KOPT-K1 (cell line): ENCODE measurements around the gene MRTFB.

Experiments used
- H3K27ac ChIP-seq: fragments of 200-600 bp; sonication (generic); 2 replicates; pipeline ENCODE4 v1.5.1; 2016; ENCODE audit warnings: antibody characterized with exemption, mild to moderate bottlenecking, low read depth, low read length; ENCODE audit not compliant: poor library complexity, severe bottlenecking
- H3K36me3 ChIP-seq: fragments of 200-600 bp; sonication (generic); 2 replicates; pipeline ENCODE4 v1.5.1; 2017; ENCODE audit warnings: antibody characterized with exemption, mild to moderate bottlenecking, low read length, moderate library complexity; ENCODE audit not compliant: insufficient read depth
- H3K9me3 ChIP-seq: fragments of 200-600 bp; sonication (generic); 2 replicates; pipeline ENCODE4 v1.5.1; 2017; ENCODE audit warnings: antibody characterized with exemption, low read length, mild to moderate bottlenecking; ENCODE audit not compliant: insufficient read depth, poor library complexity, severe bottlenecking

The MRTFB gene

GRCh38 chr16:14300705-14301168, 229.6 kb downstream of the MRTFB start:
- no peaks in the 10 kb centered on the region for H3K36me3 ChIP-seq
- no peak overlapping the region for H3K27ac ChIP-seq
- H3K9me3 ChIP-seq: no peaks in the 10 kb centered on the region

- Histone ChIP-seq H3K9me3 (no peaks in the 10 kb centered on the region), H3K27ac (peak overlapping the region; percentile 37), H3K36me3 (no peaks in the 10 kb centered on the region)
Measured at GRCh38 chr16:14301169-14302030, 230.3 kb downstream of the MRTFB start.

- peak overlapping the region; percentile 83 for H3K27ac ChIP-seq
- H3K36me3 ChIP-seq: no peaks in the 10 kb centered on the region
- no peaks in the 10 kb centered on the region for H3K9me3 ChIP-seq
Measured at GRCh38 chr16:14302031-14302398, 230.9 kb downstream of the MRTFB start.

DNA sequence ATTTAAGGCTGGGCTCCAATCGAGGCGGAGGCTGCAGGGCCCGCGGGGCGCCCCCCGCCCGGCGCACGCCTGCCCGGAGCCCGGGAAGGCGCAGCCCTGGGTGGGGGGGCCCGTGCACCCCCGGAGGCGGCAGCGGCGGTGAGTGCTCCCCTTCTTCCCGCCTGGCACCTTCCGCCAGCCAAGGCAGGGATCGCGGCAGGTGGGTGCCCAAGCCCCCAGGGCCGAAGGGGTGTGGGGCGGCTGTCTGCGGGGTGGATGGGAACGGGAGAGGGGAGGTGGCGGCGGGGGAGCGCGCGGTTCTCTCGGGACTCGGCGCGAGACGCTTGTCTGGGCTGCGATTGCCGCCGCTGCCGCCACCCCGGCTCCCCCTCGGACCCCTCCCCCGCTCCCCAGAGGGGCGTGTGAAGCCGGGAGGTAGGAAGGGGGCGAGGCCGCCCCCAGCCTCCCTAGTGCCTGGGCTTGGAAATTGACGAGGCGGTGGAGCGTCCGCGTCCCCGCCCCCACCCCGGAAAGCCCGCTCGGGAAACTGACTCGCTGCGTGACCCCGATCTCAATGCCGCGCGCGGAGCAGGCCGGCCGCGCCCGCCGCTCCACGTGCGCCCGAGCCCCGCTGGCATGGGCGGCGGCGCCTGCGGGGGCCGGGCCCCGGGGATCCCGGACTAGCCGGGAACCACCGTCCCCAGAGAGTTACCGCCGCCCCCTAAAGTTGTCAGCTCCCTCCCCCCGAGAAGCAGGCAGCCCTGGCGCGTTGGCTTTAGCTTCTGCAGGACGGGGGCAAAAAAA, 231.5 kb downstream of the MRTFB start:
- peak overlapping the region; percentile 83 for H3K27ac ChIP-seq
- H3K36me3 ChIP-seq: no peaks in the 10 kb centered on the region
- no peaks in the 10 kb centered on the region for H3K9me3 ChIP-seq

DNA sequence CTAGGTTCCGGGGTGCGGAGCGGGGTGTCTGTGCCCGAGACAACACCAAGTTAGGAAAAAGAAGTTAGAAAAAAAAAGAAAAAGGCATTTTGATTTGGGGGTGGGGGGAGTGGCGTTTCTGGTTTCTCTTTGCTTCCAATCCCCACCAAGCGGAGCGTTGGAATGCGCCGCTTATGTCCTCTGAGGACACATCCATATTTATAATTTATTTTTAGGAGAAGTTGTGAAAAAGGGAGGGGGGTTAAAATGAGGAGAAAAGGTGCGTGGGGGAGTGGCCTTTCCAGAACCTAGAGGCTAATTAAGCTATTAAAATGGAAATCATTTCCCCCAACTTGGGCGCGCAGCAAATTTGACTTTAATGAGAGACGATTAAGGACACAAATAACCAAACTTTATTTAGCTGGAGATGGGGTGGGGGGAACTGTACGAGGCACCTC, 232.1 kb downstream of the MRTFB start:
- Histone ChIP-seq H3K27ac (peak overlapping the region; percentile 83), H3K9me3 (no peaks in the 10 kb centered on the region), H3K36me3 (no peaks in the 10 kb centered on the region)

DNA sequence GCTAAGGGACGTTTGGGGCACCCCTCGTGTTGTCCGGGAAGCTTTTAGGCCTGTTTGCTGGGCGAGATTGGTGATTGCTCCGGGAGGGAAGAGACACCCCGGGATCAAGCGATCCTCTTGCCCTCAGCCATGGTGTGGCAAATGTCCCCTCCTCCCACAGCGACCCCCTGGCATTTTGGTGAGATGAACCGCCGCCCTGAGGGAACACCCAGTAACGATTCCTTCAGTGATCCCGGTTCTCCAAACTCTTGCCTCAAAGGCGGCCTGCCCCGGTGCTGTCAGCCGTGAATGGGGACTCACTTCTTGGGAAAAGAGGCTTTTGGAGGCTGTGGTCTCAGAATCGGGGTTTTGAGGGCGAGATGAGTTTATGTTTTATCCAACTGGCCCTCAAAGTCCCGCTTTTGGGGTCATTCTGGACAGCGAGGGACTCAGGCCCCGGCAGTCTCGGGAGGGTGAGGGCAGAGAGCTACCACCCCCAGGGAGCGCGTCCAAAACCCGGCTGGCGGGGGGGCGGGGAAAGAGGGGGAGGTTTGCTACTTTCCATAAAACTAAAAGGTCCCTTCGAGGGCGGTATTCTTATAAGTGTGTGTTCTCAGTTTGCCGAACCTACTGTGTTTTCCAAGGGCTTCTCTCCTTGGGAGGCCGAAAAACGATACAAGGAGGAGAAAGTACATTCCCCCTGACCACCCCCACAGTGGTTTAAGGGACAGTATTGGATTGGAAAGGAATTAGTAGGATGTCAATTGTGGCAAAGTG, 232.7 kb downstream of the MRTFB start:
- Histone ChIP-seq H3K36me3 (no peaks in the 10 kb centered on the region), H3K27ac (no peak overlapping the region), H3K9me3 (no peaks in the 10 kb centered on the region)

DNA sequence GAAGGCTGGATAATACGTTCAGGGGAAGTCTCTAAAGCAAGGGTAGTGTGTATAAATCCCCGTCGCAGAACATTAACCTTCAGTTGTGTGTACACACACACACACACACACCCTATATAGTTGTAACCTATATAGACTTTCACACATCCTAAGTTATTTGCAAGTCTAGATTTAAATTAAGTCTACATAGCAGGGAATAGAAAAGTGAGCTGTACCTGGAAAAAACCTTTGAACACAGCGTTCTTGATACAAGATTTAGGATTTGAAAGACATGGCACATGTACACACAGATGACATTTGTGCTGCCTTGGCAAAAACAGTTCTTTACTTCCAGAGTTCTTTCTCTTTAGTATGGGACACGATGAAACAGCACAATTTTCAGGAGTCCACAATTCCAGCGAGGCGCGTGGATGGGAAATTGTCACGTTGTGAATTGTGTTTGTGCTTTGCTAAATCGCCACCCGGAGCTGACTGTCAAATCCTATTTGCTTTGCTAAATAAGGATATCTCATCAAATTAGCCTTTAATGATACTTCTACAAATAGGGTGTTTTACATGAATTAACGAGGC, 233.9 kb downstream of the MRTFB start:
- peak overlapping the region; percentile 3 for H3K27ac ChIP-seq
- no peaks in the 10 kb centered on the region for H3K36me3 ChIP-seq

DNA sequence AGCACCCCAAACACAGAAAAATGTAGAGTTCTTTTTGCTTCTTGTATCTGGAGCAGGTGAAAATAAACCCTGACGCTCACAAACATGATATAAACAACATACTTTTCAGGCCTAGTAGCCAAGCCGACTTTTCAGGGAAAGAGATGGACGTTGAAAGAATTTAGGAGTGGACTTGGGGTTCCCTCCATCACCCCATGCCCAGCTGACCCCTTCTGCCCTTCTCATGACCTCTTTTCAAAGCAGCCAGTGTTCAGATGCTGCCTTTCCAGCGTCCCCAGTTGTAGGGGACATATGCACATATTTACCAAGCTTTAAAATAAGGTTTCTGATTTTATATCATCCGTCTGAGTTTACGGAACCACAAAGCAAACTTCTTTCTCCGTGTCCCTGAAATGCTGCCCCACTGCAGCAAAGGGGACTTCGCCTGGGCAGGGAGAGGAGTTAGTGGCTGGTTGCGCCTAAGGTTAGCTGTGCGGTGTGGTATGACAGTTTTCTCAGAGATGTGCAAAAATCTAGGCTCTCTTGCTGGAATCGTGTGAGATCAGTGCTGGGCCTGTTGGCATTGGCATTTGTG, 235.5 kb downstream of the MRTFB start:
- no peaks in the 10 kb centered on the region for H3K9me3 ChIP-seq
- H3K36me3 ChIP-seq: no peaks in the 10 kb centered on the region
- peak overlapping the region; percentile 92 for H3K27ac ChIP-seq

More for the DNA sequence above, 233.9 kb downstream of the MRTFB start:
- H3K9me3 ChIP-seq: no peaks in the 10 kb centered on the region

- Histone ChIP-seq H3K36me3 (no peaks in the 10 kb centered on the region), H3K9me3 (no peaks in the 10 kb centered on the region), H3K27ac (peak overlapping the region; percentile 92)
Measured at GRCh38 chr16:14307059-14307526, 236.0 kb downstream of the MRTFB start.

DNA sequence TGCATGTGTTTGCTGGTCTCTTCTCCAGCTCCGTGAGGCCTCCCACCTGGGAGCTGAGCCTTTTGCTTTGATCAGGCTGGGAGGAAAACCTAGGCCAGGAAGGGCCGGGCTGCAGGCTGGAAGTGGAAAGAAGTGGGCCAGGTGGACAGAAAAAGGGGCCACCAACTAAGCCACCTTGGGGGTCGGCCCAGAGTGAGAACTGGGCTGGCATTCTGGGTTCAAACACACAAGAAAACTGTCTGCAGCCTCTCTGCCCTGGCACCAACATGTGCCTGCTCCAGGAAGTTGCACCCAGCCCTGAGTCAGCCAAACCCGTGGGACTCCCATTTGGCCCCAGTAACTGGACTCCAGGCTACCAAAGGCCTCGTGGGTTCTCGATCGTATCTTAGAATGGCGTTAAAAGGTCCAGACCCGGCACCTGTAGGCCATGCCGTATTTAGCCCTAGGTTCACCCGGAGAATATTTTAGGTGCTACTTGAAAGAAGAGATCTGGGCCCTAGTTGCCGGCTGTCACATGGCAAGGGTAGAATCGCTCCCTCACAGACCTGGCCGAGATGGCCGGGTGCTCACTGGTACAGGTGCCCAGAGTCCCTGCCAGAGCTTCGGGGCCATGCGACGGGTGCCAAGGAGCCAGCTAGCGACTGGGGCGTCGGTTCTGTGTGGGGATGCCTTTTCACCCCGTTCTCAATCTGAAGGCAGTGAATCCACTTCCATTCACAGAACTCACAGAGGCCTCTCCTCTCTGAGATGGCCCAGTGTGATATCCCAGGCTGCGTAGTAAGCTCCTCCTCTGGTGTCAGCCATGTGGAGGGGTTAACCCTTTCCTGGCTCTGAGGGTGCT, 236.6 kb downstream of the MRTFB start:
- Histone ChIP-seq H3K27ac (peak overlapping the region; percentile 92), H3K36me3 (no peaks in the 10 kb centered on the region), H3K9me3 (no peaks in the 10 kb centered on the region)

DNA sequence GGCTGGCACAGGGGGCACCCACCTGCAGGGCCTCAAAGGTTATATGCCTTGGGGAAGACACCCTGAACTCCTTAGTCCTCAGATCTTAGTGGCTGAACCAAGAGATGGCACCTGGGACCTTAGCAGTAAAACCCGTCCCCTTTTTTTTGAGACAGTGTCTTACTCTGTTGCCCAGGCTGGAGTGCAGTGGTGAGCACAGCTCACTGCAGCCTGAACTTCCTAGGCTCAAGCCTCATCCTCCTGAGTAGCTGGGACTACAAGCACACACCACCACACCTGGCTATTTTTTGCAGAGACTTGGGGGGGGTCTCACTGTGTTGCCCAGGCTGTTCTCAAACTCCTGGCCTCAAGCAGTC, 237.2 kb downstream of the MRTFB start:
- Histone ChIP-seq H3K9me3 (no peaks in the 10 kb centered on the region), H3K27ac (peak overlapping the region; percentile 92), H3K36me3 (no peaks in the 10 kb centered on the region)

GRCh38 chr16:14309001-14309886, 238.1 kb downstream of the MRTFB start:
- no peaks in the 10 kb centered on the region for H3K36me3 ChIP-seq
- H3K9me3 ChIP-seq: no peaks in the 10 kb centered on the region
- peak overlapping the region; percentile 92 for H3K27ac ChIP-seq

DNA sequence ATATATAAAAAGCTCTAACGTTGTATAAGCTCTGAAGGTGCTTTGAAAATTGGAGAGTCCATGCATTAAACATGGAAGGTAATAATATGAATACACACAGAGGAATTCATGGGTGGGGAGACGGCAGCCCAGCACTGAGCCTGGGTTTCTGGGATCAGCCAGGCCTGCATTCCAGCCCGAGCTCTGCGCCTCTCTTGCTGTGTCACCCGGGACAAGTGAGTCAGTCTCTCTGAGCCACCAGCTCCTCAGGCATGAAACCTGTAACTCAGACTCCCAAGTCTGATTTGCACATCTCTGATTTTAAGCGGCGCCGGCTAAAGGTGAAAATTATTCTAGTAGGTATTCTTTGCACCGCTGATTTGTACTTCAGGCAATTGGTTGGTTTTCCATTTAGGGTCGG, 238.8 kb downstream of the MRTFB start:
- H3K9me3 ChIP-seq: no peaks in the 10 kb centered on the region
- H3K27ac ChIP-seq: peak overlapping the region; percentile 92
- no peaks in the 10 kb centered on the region for H3K36me3 ChIP-seq
